ENCODE measurements around the gene IMMP2L.

Gene IMMP2L

DNA sequence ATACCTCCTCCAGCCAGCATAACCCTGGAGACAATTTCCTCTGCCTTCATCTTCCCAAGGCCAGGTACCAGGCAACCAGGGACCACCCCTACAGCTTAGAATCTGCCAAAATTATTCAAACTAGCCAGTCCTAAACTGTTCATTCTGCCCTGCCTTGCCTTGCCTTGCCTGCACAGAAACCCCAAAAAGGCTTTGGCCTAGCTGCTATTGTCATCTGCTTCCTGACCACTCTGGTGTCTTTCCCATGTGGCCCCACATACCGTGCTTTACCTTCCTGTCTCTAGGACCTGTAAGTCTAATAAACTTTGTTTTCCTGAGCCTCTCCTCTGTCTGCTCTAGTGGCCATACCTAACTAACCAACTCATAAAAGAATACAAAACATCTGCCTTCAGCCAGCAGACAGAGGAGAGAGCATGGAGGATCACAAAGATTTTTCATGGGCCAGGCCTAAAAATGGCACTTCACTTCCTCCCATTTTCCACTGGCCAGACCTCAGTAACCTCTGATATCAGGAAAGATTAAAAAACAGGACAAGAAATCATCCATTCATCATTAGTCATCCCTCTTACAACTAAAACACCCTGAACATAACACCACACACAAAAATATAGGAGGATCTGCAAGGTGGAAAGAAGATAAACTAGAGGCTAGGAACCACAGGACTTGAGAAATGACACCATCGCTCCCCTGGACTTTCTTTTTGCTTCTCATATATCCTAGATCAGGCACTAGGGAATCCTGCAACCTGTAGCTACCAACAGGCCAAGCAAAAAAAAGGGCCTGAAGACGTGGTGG is 51.5 kb downstream of the IMMP2L start:
- no peak for TF ChIP-seq TAF1 (IDR thresholded peaks at IDR 0.05; ENCODE audit: borderline replicate concordance, insufficient read depth, low read length)
- TF ChIP-seq POLR2AphosphoS5 (IDR thresholded peaks at IDR 0.05; ENCODE audit: low read depth, low read length) = no peak
- TF ChIP-seq, protein P1, sequence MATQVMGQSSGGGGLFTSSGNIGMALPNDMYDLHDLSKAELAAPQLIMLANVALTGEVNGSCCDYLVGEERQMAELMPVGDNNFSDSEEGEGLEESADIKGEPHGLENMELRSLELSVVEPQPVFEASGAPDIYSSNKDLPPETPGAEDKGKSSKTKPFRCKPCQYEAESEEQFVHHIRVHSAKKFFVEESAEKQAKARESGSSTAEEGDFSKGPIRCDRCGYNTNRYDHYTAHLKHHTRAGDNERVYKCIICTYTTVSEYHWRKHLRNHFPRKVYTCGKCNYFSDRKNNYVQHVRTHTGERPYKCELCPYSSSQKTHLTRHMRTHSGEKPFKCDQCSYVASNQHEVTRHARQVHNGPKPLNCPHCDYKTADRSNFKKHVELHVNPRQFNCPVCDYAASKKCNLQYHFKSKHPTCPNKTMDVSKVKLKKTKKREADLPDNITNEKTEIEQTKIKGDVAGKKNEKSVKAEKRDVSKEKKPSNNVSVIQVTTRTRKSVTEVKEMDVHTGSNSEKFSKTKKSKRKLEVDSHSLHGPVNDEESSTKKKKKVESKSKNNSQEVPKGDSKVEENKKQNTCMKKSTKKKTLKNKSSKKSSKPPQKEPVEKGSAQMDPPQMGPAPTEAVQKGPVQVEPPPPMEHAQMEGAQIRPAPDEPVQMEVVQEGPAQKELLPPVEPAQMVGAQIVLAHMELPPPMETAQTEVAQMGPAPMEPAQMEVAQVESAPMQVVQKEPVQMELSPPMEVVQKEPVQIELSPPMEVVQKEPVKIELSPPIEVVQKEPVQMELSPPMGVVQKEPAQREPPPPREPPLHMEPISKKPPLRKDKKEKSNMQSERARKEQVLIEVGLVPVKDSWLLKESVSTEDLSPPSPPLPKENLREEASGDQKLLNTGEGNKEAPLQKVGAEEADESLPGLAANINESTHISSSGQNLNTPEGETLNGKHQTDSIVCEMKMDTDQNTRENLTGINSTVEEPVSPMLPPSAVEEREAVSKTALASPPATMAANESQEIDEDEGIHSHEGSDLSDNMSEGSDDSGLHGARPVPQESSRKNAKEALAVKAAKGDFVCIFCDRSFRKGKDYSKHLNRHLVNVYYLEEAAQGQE (IDR thresholded peaks at IDR 0.05; ENCODE audit: insufficient read depth in 1 of 2, low read depth in 2 of 2, low read length in 2 of 2) = no peak
- no peak for TF ChIP-seq SIN3A (IDR thresholded peaks at IDR 0.05; ENCODE audit: borderline replicate concordance, insufficient read depth, low read length)
- no peak for TF ChIP-seq FOXP2 (optimal IDR thresholded peaks at IDR 0.05; ENCODE audit: borderline replicate concordance, extremely low read depth, extremely low read length, insufficient read depth)

DNA sequence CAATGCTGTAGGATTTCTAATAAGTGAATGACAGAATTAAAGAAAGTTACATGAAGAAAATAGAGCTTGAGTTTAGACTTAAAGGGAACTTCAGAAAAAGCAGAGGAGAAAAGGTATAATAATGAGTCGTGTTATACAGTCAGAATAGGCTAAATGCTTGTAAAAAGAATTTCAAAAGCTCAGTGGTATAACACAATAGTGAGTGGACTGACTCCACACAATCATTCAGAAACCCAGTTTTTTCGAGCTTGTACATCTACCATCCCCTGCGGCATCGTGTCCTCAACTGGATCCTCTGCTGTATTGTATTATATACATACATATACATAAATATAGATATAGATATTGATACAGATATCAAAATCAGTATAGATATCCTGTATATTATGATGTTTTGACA is 52.2 kb downstream of the IMMP2L start:
- TF ChIP-seq FOXP2 (optimal IDR thresholded peaks at IDR 0.05; ENCODE audit: borderline replicate concordance, extremely low read depth, extremely low read length, insufficient read depth) (no peak), TAF1 (IDR thresholded peaks at IDR 0.05; ENCODE audit: borderline replicate concordance, insufficient read depth, low read length) (no peak), POLR2AphosphoS5 (IDR thresholded peaks at IDR 0.05; ENCODE audit: low read depth, low read length) (no peak), SIN3A (IDR thresholded peaks at IDR 0.05; ENCODE audit: borderline replicate concordance, insufficient read depth, low read length) (no peak)
- TF ChIP-seq, protein P1 (IDR thresholded peaks at IDR 0.05; ENCODE audit: insufficient read depth in 1 of 2, low read depth in 2 of 2, low read length in 2 of 2) = no peak

DNA sequence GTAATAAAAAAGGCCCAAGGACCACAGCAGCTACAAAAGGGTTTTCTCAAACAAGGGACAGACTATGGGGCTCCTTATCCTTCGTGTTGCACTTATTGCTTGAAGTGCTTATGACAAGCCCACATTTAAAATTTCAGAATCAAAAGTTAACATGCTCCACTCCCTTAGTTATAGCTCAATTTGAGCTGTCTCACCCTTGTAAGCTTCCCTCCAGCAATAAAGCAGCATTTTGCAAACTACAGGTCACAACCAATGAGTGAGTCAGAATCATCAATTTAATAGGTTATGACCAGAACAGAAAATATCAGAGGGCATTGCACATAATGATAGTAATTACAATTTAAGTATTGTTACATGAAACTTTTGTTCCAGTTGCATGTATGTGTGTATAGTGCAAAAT is 53.0 kb downstream of the IMMP2L start:
- TF ChIP-seq POLR2AphosphoS5 (IDR thresholded peaks at IDR 0.05; ENCODE audit: low read depth, low read length) (no peak), SIN3A (IDR thresholded peaks at IDR 0.05; ENCODE audit: borderline replicate concordance, insufficient read depth, low read length) (no peak), TAF1 (IDR thresholded peaks at IDR 0.05; ENCODE audit: borderline replicate concordance, insufficient read depth, low read length) (no peak)

DNA sequence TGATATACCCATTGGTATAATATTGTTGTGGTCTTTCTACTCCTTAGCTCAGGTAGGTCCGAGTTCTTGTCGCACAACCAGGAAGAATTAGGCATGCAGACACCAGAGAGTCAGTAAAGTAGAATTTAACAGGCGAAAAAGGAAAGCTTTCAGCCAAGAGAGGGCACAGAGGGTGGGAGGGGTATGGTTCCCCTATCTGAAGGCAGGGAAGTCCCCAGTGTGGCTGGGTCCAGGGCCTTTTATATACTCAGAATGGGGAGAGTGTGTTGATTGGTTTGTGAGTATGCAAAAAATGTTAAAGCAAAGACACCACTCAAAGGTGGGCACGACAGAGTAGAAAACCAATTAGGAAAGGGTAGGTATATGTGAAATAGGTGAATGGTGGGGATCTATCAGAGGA is 53.9 kb downstream of the IMMP2L start:
- TF ChIP-seq TAF1 (IDR thresholded peaks at IDR 0.05; ENCODE audit: borderline replicate concordance, insufficient read depth, low read length) (no peak), SIN3A (IDR thresholded peaks at IDR 0.05; ENCODE audit: borderline replicate concordance, insufficient read depth, low read length) (no peak), POLR2AphosphoS5 (IDR thresholded peaks at IDR 0.05; ENCODE audit: low read depth, low read length) (no peak), FOXP2 (optimal IDR thresholded peaks at IDR 0.05; ENCODE audit: borderline replicate concordance, extremely low read depth, extremely low read length, insufficient read depth) (no peak)
- TF ChIP-seq, protein P1 (IDR thresholded peaks at IDR 0.05; ENCODE audit: insufficient read depth in 1 of 2, low read depth in 2 of 2, low read length in 2 of 2) = no peak

DNA sequence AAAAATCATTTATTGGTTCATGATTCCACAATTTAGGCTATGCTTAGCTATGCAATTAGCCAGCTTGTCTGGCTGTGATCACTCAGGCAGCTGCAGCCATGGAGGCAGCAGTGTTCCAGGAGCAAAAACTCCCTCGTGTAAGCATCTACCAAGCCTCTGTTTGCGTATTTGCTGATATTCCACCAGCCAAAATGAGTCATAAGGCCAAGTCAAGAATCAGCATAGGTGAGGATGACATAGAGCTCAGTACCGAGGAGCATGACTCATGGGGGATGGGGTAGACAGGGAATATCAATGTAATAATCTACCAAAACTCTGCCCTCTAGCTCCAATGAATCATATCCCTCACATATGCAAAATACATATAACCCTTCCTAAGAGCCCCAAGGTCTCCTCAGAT is 63.3 kb downstream of the IMMP2L start:
- TF ChIP-seq FOXP2 (optimal IDR thresholded peaks at IDR 0.05; ENCODE audit: borderline replicate concordance, extremely low read depth, extremely low read length, insufficient read depth) (no peak), SIN3A (IDR thresholded peaks at IDR 0.05; ENCODE audit: borderline replicate concordance, insufficient read depth, low read length) (no peak), POLR2AphosphoS5 (IDR thresholded peaks at IDR 0.05; ENCODE audit: low read depth, low read length) (no peak), TAF1 (IDR thresholded peaks at IDR 0.05; ENCODE audit: borderline replicate concordance, insufficient read depth, low read length) (no peak)
- TF ChIP-seq, protein P1 (IDR thresholded peaks at IDR 0.05; ENCODE audit: insufficient read depth in 1 of 2, low read depth in 2 of 2, low read length in 2 of 2) = no peak
